Retinal pigment epithelial cell (primary cell): ENCODE measurements around the gene ARSG.
"Not testable (repeated sequence)": the region's sequence is repeated elsewhere in the genome, so short reads cannot be mapped to it uniquely, and the experiment has no call there.

Source experiments
- DNase-seq: peaks from one replicate; pipeline ENCODE4 v3.0.0-alpha.2; 2010; ENCODE audit warnings: low read depth
- H3K4me3 ChIP-seq: 2 replicates; pipeline ENCODE4 v1.5.1; 2011; ENCODE audit warnings: mild to moderate bottlenecking, low read length, control low read depth, moderate library complexity
- TF ChIP-seq, protein P1 (sequence below): conservative IDR thresholded peaks from 2 replicates; pipeline ENCODE4 v1.5.1; 2011; ENCODE audit warnings: low read depth, low read length, control low read depth, inconsistent platforms

ARSG gene

GRCh38 chr17:68326681-68327080 is 35.4 kb downstream of the ARSG start:
- DNase-seq, result no peak
- TF ChIP-seq, protein P1, sequence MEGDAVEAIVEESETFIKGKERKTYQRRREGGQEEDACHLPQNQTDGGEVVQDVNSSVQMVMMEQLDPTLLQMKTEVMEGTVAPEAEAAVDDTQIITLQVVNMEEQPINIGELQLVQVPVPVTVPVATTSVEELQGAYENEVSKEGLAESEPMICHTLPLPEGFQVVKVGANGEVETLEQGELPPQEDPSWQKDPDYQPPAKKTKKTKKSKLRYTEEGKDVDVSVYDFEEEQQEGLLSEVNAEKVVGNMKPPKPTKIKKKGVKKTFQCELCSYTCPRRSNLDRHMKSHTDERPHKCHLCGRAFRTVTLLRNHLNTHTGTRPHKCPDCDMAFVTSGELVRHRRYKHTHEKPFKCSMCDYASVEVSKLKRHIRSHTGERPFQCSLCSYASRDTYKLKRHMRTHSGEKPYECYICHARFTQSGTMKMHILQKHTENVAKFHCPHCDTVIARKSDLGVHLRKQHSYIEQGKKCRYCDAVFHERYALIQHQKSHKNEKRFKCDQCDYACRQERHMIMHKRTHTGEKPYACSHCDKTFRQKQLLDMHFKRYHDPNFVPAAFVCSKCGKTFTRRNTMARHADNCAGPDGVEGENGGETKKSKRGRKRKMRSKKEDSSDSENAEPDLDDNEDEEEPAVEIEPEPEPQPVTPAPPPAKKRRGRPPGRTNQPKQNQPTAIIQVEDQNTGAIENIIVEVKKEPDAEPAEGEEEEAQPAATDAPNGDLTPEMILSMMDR, result no peak
- H3K4me3 ChIP-seq, result no peak overlapping the region

DNA sequence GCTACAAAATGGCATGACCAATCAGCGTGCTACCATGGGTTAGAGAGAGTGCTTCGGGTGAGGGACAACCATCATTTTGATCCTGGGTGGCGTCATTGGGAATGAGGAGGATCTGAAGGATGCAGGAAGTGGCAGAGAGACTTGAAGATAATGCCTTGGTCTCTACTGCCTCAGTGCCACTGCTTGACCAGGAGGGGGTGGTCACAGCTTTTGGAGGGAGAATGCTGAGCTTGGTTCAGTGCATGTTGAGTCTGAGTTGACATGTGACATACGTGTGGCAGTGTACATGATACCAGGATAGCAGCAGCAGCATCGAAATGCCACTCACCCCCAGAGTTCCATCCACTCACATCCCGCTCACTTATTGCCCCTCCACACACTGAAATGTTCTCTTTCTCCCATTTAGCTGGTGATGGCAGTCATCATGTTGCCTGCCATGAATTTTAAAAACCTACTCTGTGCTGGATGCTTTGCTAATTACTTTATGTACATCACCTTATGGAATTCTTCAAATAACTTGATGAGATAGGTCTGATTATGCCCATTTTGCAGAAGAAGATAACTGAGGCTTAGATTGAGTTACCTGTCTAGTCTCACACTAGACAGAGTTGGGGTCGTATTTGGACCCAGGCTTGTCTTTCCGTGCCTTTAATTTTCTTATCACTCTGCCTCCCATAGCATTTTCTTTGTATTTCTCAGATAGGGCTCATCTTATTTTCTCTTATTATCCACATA is 36.7 kb downstream of the ARSG start:
- DNase-seq, result no peak
- TF ChIP-seq, protein P1, result no peak
- no peak overlapping the region for H3K4me3 ChIP-seq

DNA sequence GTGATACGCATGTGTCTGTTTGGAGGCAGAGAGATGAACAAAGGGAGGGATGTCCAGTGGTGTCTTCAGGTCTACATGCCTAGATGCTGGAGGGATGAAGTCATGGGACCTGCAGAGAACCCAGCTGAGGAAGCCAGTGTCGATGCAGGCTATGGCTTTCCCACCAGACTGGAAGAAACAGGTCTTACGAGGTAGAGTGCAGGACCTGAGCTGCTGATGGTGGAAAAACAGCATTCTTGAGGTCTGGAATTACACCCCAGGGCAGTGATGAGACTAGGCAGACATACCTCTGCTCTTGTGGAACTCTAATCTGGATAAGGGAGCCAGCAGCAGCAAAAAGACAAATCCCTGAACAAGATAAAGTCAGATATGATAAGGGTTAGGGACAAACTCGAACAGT is 37.4 kb downstream of the ARSG start:
- no peak overlapping the region for H3K4me3 ChIP-seq
- TF ChIP-seq, protein P1, result no peak
- no peak for DNase-seq

- no peak overlapping the region for H3K4me3 ChIP-seq
- no peak for DNase-seq
- TF ChIP-seq, protein P1, result no peak
Observed at GRCh38 chr17:68329331-68329730, 38.0 kb downstream of the ARSG start.

- DNase-seq, result not testable (repeated sequence)
Observed at GRCh38 chr17:68331932-68332331, 40.6 kb downstream of the ARSG start.

GRCh38 chr17:68334393-68334792 is 43.1 kb downstream of the ARSG start:
- H3K4me3 ChIP-seq, result no peak overlapping the region
- TF ChIP-seq, protein P1, result no peak
- DNase-seq, result no peak

More at GRCh38 chr17:68331932-68332331, 40.6 kb downstream of the ARSG start:
- H3K4me3 ChIP-seq, result not testable (repeated sequence)

GRCh38 chr17:68341482-68341881 is 50.2 kb downstream of the ARSG start:
- no peak overlapping the region for H3K4me3 ChIP-seq
- TF ChIP-seq, protein P1, result no peak

More at GRCh38 chr17:68341482-68341881, 50.2 kb downstream of the ARSG start:
- DNase-seq, result no peak
